ENCODE results near the gene CACNG4.

DNA sequence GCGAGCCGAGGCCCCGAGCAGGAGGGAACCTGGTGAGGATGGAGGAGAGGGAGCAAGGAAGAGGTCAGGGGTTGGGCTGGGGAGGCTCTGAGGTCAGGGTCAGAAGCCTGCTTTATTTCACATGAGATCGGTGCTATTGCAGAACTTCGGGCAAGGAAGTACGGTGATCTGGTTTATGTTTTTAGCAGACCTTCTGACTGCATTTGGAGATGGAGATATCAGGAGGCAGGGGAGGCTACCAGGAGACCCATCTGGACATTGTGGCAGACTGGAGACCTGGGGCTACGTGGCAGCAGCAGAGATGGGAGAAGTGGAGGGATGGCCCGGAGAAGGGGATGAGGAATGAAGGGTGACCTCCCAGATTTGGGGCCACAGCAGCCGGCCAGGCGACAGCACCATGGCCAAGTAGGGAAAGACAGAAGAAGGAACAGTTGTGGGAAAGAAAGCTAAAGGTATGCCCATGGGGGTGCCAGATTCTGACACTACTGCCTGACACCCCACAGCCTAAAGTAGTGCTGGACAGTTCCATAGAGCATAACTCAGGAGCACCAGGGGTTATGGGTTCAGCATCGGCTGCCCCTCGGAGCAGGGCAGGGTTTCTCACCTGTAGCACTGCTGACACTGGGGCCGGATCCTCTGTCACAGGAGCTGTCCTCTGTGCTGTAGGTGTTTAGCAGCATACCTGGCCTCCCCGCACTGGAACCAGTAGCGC is 7.4 kb downstream of the CACNG4 start:
- TF ChIP-seq PTTG1 (tag; IDR thresholded peaks at IDR 0.05; ENCODE audit: low read depth), result no peak
- TF ChIP-seq CTCF (IDR thresholded peaks at IDR 0.05 in 2 of 3, conservative IDR thresholded peaks at IDR 0.05 in 1 of 3; ENCODE audit: insufficient read depth in 2 of 3, low read depth in 1 of 3, low read length in 3 of 3), result no peak
- TF ChIP-seq JUND (IDR thresholded peaks at IDR 0.05; ENCODE audit: borderline replicate concordance, low read depth, low read length), result no peak
- TF ChIP-seq JUND (tag; IDR thresholded peaks at IDR 0.05; ENCODE audit: borderline replicate concordance, low read depth, low read length), result no peak
- TF ChIP-seq, protein P1, sequence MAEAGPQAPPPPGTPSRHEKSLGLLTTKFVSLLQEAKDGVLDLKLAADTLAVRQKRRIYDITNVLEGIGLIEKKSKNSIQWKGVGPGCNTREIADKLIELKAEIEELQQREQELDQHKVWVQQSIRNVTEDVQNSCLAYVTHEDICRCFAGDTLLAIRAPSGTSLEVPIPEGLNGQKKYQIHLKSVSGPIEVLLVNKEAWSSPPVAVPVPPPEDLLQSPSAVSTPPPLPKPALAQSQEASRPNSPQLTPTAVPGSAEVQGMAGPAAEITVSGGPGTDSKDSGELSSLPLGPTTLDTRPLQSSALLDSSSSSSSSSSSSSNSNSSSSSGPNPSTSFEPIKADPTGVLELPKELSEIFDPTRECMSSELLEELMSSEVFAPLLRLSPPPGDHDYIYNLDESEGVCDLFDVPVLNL (CRISPR knock-in tag; IDR thresholded peaks at IDR 0.05; ENCODE audit: low read depth), result no peak
- TF ChIP-seq CHD4 (IDR thresholded peaks at IDR 0.05; ENCODE audit: insufficient read depth, insufficient replicate concordance, low read depth, low read length, poor library complexity, severe bottlenecking), result no peak
- no peak for TF ChIP-seq FOSL1 (tag; conservative IDR thresholded peaks at IDR 0.05)
- TF ChIP-seq, protein P2, sequence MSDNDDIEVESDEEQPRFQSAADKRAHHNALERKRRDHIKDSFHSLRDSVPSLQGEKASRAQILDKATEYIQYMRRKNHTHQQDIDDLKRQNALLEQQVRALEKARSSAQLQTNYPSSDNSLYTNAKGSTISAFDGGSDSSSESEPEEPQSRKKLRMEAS (CRISPR knock-in tag; IDR thresholded peaks at IDR 0.05), result no peak
- TF ChIP-seq, protein P3, sequence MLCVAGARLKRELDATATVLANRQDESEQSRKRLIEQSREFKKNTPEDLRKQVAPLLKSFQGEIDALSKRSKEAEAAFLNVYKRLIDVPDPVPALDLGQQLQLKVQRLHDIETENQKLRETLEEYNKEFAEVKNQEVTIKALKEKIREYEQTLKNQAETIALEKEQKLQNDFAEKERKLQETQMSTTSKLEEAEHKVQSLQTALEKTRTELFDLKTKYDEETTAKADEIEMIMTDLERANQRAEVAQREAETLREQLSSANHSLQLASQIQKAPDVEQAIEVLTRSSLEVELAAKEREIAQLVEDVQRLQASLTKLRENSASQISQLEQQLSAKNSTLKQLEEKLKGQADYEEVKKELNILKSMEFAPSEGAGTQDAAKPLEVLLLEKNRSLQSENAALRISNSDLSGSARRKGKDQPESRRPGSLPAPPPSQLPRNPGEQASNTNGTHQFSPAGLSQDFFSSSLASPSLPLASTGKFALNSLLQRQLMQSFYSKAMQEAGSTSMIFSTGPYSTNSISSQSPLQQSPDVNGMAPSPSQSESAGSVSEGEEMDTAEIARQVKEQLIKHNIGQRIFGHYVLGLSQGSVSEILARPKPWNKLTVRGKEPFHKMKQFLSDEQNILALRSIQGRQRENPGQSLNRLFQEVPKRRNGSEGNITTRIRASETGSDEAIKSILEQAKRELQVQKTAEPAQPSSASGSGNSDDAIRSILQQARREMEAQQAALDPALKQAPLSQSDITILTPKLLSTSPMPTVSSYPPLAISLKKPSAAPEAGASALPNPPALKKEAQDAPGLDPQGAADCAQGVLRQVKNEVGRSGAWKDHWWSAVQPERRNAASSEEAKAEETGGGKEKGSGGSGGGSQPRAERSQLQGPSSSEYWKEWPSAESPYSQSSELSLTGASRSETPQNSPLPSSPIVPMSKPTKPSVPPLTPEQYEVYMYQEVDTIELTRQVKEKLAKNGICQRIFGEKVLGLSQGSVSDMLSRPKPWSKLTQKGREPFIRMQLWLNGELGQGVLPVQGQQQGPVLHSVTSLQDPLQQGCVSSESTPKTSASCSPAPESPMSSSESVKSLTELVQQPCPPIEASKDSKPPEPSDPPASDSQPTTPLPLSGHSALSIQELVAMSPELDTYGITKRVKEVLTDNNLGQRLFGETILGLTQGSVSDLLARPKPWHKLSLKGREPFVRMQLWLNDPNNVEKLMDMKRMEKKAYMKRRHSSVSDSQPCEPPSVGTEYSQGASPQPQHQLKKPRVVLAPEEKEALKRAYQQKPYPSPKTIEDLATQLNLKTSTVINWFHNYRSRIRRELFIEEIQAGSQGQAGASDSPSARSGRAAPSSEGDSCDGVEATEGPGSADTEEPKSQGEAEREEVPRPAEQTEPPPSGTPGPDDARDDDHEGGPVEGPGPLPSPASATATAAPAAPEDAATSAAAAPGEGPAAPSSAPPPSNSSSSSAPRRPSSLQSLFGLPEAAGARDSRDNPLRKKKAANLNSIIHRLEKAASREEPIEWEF (CRISPR knock-in tag; IDR thresholded peaks at IDR 0.05), result no peak
- no peak for TF ChIP-seq MYC (IDR thresholded peaks at IDR 0.05; ENCODE audit: low read depth, low read length)
- no peak for TF ChIP-seq MYC (CRISPR knock-in tag; IDR thresholded peaks at IDR 0.05; ENCODE audit: borderline replicate concordance, low read depth)
- TF ChIP-seq, protein P4, sequence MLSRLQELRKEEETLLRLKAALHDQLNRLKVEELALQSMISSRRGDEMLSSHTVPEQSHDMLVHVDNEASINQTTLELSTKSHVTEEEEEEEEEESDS (CRISPR knock-in tag; IDR thresholded peaks at IDR 0.05), result no peak
- TF ChIP-seq ZBTB11 (CRISPR knock-in tag; IDR thresholded peaks at IDR 0.05), result no peak
- no peak for TF ChIP-seq GMEB1 (CRISPR knock-in tag; IDR thresholded peaks at IDR 0.05)
- TF ChIP-seq DNMT1 (IDR thresholded peaks at IDR 0.05), result no peak
- no peak for TF ChIP-seq ZNF431 (CRISPR knock-in tag; IDR thresholded peaks at IDR 0.05)

Measured in K562 (cell line).